HEK293 (cell line): ENCODE results near the gene MDN1.

ENCODE experiments used
- CTCF ChIA-PET: fragments of 350-600 bp; formaldehyde crosslinking; extraction: SDS; loops from one replicate; lab custom pipeline; 2021; ENCODE audit warnings: antibody characterized with exemption; lab: Yijun Ruan, JAX
- POLR2A ChIA-PET: fragments of 300-600 bp; formaldehyde crosslinking; extraction: SDS; loops from one replicate; lab custom pipeline; 2020; ENCODE audit warnings: antibody characterized with exemption, inconsistent platforms; lab: Yijun Ruan, JAX
- H3K27ac ChIP-seq: fragments of 200-500 bp; sonication (Bioruptor generic); 2 replicates; pipeline ENCODE4 v1.5.1; 2014; ENCODE audit warnings: low read depth, low read length, control low read depth, inconsistent platforms; ENCODE audit errors: extremely low read depth
- H3K36me3 ChIP-seq, 2 experiments: fragments of 200-500 bp in 1 of 2; sonication (Bioruptor generic) in 1 of 2; 1 replicate in 1 of 2; 2 replicates in 1 of 2; pipeline ENCODE4 v1.5.1; 2014 to 2017; ENCODE audit warnings: inconsistent platforms in 2 of 2, low read length in 2 of 2; ENCODE audit not compliant: control insufficient read depth in 2 of 2, insufficient read depth in 1 of 2
- H3K4me1 ChIP-seq: fragments of 200-500 bp; sonication (Bioruptor generic); 2 replicates; pipeline ENCODE4 v1.5.1; 2014; ENCODE audit warnings: mild to moderate bottlenecking, low read length, inconsistent platforms; ENCODE audit not compliant: control insufficient read depth, insufficient read depth
- H3K4me3 ChIP-seq: 2 replicates; pipeline ENCODE4 v1.5.1; 2011; ENCODE audit warnings: low read depth, mild to moderate bottlenecking, control low read depth, low read length, moderate library complexity
- H3K9me3 ChIP-seq: fragments of 200-500 bp; sonication (Bioruptor generic); 2 replicates; pipeline ENCODE4 v1.5.1; 2014; ENCODE audit warnings: low read depth, low read length, inconsistent platforms; ENCODE audit not compliant: control insufficient read depth, insufficient read depth
- KLF10 ChIP-seq: fragments of 450-650 bp; IDR thresholded peaks from 2 replicates; pipeline ENCODE4 v1.5.1; 2018; ENCODE audit warnings: missing biosample characterization, mild to moderate bottlenecking, missing genetic modification characterization
- MEIS1 ChIP-seq: sonication (generic); formaldehyde crosslinking; IDR thresholded peaks from 2 replicates; pipeline ENCODE4 v1.8.1; 2022; ENCODE audit warnings: missing genetic modification reagents, mild to moderate bottlenecking, borderline replicate concordance
- MYNN ChIP-seq: fragments of 450-650 bp; formaldehyde crosslinking; IDR thresholded peaks from 2 replicates; pipeline ENCODE4 v1.5.1; 2016; ENCODE audit warnings: missing biosample characterization, missing genetic modification characterization, borderline replicate concordance
- PATZ1 ChIP-seq: fragments of 450-650 bp; formaldehyde crosslinking; IDR thresholded peaks from 2 replicates; pipeline ENCODE4 v1.5.1; 2016; ENCODE audit warnings: missing biosample characterization, missing genetic modification characterization
- TSHZ1 ChIP-seq: fragments of 450-650 bp; formaldehyde crosslinking; IDR thresholded peaks from 2 replicates; pipeline ENCODE4 v1.5.1; 2016; ENCODE audit warnings: missing biosample characterization, missing genetic modification characterization, borderline replicate concordance
- ZBTB10 ChIP-seq: fragments of 450-650 bp; formaldehyde crosslinking; IDR thresholded peaks from 2 replicates; pipeline ENCODE4 v1.5.1; 2016; ENCODE audit warnings: missing biosample characterization, missing genetic modification characterization
- ZBTB44 ChIP-seq: fragments of 450-650 bp; IDR thresholded peaks from 2 replicates; pipeline ENCODE4 v1.5.1; 2018; ENCODE audit warnings: missing biosample characterization, mild to moderate bottlenecking, missing genetic modification characterization
- ZNF112 ChIP-seq: fragments of 450-650 bp; formaldehyde crosslinking; IDR thresholded peaks from 2 replicates; pipeline ENCODE4 v1.5.0; 2017; ENCODE audit warnings: missing biosample characterization, missing genetic modification characterization
- ZNF121 ChIP-seq: fragments of 450-650 bp; formaldehyde crosslinking; IDR thresholded peaks from 2 replicates; pipeline ENCODE4 v1.5.1; 2016; ENCODE audit warnings: missing biosample characterization, missing genetic modification characterization
- ZNF138 ChIP-seq: fragments of 450-650 bp; formaldehyde crosslinking; IDR thresholded peaks from 2 replicates; pipeline ENCODE4 v1.5.1; 2016; ENCODE audit warnings: missing biosample characterization, missing genetic modification characterization, borderline replicate concordance
- ZNF416 ChIP-seq: fragments of 450-650 bp; formaldehyde crosslinking; IDR thresholded peaks from 2 replicates; pipeline ENCODE4 v1.5.1; 2016; ENCODE audit warnings: missing biosample characterization, missing genetic modification characterization
- ZNF521 ChIP-seq: fragments of 450-650 bp; formaldehyde crosslinking; IDR thresholded peaks from 2 replicates; pipeline ENCODE4 v1.5.1; 2017; ENCODE audit warnings: missing biosample characterization, mild to moderate bottlenecking, missing genetic modification characterization
- ZNF785 ChIP-seq: fragments of 450-650 bp; formaldehyde crosslinking; IDR thresholded peaks from 2 replicates; pipeline ENCODE4 v1.5.1; 2016; ENCODE audit warnings: missing biosample characterization, missing genetic modification characterization
- TF ChIP-seq, protein P1 (sequence below): fragments of 450-650 bp; formaldehyde crosslinking; IDR thresholded peaks from 2 replicates; pipeline ENCODE4 v1.5.1; 2016; ENCODE audit warnings: missing biosample characterization, missing genetic modification characterization

MDN1 gene

GRCh38 chr6:89681983-89682564, 137.5 kb downstream of the MDN1 start:
- Histone ChIP-seq H3K9me3 (no peaks in the 10 kb centered on the region), H3K4me1 (no peaks in the 10 kb centered on the region), H3K4me3 (no peak overlapping the region), H3K27ac (no peak overlapping the region)
- CTCF ChIA-PET = interaction anchor here (0.7 kb wide), 2 partner anchors 13 to 250 kb away, joined by 3 read pairs; no protein-coding TSS in a partner anchor
- POLR2A ChIA-PET = no interaction called here
- peak; percentile 57; the same call in 1 of the 2 replicates for TF ChIP-seq ZNF112 (tag by site-specific recombination)
- no peak for TF ChIP-seq ZBTB44
- TF ChIP-seq, protein P1, sequence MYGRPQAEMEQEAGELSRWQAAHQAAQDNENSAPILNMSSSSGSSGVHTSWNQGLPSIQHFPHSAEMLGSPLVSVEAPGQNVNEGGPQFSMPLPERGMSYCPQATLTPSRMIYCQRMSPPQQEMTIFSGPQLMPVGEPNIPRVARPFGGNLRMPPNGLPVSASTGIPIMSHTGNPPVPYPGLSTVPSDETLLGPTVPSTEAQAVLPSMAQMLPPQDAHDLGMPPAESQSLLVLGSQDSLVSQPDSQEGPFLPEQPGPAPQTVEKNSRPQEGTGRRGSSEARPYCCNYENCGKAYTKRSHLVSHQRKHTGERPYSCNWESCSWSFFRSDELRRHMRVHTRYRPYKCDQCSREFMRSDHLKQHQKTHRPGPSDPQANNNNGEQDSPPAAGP = no peak
- no peak for TF ChIP-seq PATZ1 (tag by site-specific recombination)
- no peak for TF ChIP-seq ZNF138
- no peak for TF ChIP-seq ZNF521 (tag by site-specific recombination)
- TF ChIP-seq, all 188 proteins: peak for 1
- peaks cover 36 to 97% of the 10 kb centered on the region in 2 experiments for H3K36me3 ChIP-seq

GRCh38 chr6:89680551-89680950, 139.0 kb downstream of the MDN1 start:
- no peak for TF ChIP-seq KLF10 (tag by site-specific recombination)
- no peak for TF ChIP-seq MEIS1 (CRISPR knock-in tag)
- TF ChIP-seq ZBTB10 (tag by site-specific recombination) = no peak
- TF ChIP-seq ZNF121 (tag by site-specific recombination) = no peak
- TF ChIP-seq ZNF416 (tag by site-specific recombination) = no peak
- no peak for TF ChIP-seq ZNF785 (tag by site-specific recombination)
- no peak for TF ChIP-seq MYNN (tag by site-specific recombination)
- no peak for TF ChIP-seq TSHZ1 (tag by site-specific recombination)
- H3K4me3 ChIP-seq = no peak overlapping the region
- ChIA-PET POLR2A (no interaction called here), CTCF (no interaction called here)
- no peaks in the 10 kb centered on the region for H3K4me1 ChIP-seq
- no peak overlapping the region for H3K27ac ChIP-seq
- H3K36me3 ChIP-seq = peaks cover 28 to 97% of the 10 kb centered on the region in 2 experiments
- no peaks in the 10 kb centered on the region for H3K9me3 ChIP-seq
